Breast epithelium (tissue), 4 donors: ENCODE results near the gene BRINP3. TPM values are rescaled to one million over a fixed set of nuclear protein-coding genes. Genes with fewer than 3 reads are reported as not detected.

ENCODE experiments used
- DNase-seq, 2 donors: peaks; one replicate each; pipeline ENCODE4 v3.0.0-alpha.2; 2019; ENCODE audit warnings: low spot score in 2 of 2
- H3K27ac ChIP-seq, 2 donors: fragments of 200-600 bp; sonication (generic) in 1 of 2; one replicate each; pipeline ENCODE4 v1.5.1; 2016 to 2019; ENCODE audit warnings: mild to moderate bottlenecking in 1 of 2
- H3K27me3 ChIP-seq, 2 donors: fragments of 200-600 bp; sonication (generic) in 1 of 2; one replicate each; pipeline versions ENCODE4 v1.5.1 to v1.6.0; 2017 to 2019; ENCODE audit warnings: control low read depth in 1 of 2, mild to moderate bottlenecking in 1 of 2
- H3K36me3 ChIP-seq: fragments of 200-600 bp; one replicate; pipeline ENCODE4 v1.5.1; 2019
- H3K4me1 ChIP-seq, 2 donors: fragments of 200-600 bp; sonication (generic); one replicate each; pipeline ENCODE4 v1.5.1; 2016 to 2019; ENCODE audit warnings: control low read depth in 1 of 2
- H3K4me3 ChIP-seq, 3 donors: fragments of 200-600 bp; sonication (generic); 1 replicate in 2 of 3; 2 replicates in 1 of 3; pipeline ENCODE4 v1.5.1; 2016 to 2019; ENCODE audit warnings: mild to moderate bottlenecking in 3 of 3, moderate library complexity in 2 of 3
- H3K9me3 ChIP-seq, 2 donors: fragments of 200-600 bp; sonication (generic) in 1 of 2; one replicate each; pipeline ENCODE4 v1.5.1; 2016 to 2019; ENCODE audit warnings: control low read depth in 1 of 2
- POLR2A ChIP-seq: fragments of 450-650 bp; IDR thresholded peaks from one replicate; pipeline ENCODE4 v1.6.1; 2016; ENCODE audit warnings: antibody characterized with exemption, mild to moderate bottlenecking, moderate library complexity
- POLR2AphosphoS5 ChIP-seq, 3 donors: sonication (generic); formaldehyde crosslinking; IDR thresholded peaks; one replicate each; pipeline ENCODE4 v1.6.1; 2017; ENCODE audit warnings: antibody characterized with exemption in 3 of 3
- intact Hi-C: fragments of 100-400 bp; cut with DNase I; formaldehyde crosslinking; loops from one replicate; pipeline ENCODE4 v1.15.1; 2023; ENCODE audit warnings: low total_unique reads
- total RNA-seq, 3 donors: library from RNA; depleted of rRNA; stranded (reverse); fragments of >200 nt; gene quantifications; one replicate each; pipeline ENCODE4 v1.1.0, GENCODE V29; 2016
- TF ChIP-seq, protein P1 (sequence below), 3 donors: fragments of 450-650 bp; IDR thresholded peaks; one replicate each; pipeline ENCODE4 v1.5.1; 2016 to 2017; ENCODE audit warnings: antibody characterized with exemption in 3 of 3, mild to moderate bottlenecking in 3 of 3, moderate library complexity in 3 of 3

Gene BRINP3
- total RNA-seq, 3 donors from 2014 or later, result 0.29 to 3.6 TPM; not detected in 1

GRCh38 chr1:190168116-190168892 lies 309.4 kb downstream of the BRINP3 start:
- DNase-seq, result no peak
- H3K4me1 ChIP-seq, result no peaks in the 10 kb centered on the region
- no peak overlapping the region for H3K4me3 ChIP-seq
- no peaks in the 10 kb centered on the region for H3K36me3 ChIP-seq
- H3K27me3 ChIP-seq, result no peaks in the 10 kb centered on the region
- H3K27ac ChIP-seq, result no peak overlapping the region
- H3K9me3 ChIP-seq, result no peaks in the 10 kb centered on the region
- intact Hi-C loops, result no loop called here
- TF ChIP-seq POLR2A (no peak), POLR2AphosphoS5 (IDR thresholded peaks at IDR 0.05) (no peak)
- TF ChIP-seq, protein P1, sequence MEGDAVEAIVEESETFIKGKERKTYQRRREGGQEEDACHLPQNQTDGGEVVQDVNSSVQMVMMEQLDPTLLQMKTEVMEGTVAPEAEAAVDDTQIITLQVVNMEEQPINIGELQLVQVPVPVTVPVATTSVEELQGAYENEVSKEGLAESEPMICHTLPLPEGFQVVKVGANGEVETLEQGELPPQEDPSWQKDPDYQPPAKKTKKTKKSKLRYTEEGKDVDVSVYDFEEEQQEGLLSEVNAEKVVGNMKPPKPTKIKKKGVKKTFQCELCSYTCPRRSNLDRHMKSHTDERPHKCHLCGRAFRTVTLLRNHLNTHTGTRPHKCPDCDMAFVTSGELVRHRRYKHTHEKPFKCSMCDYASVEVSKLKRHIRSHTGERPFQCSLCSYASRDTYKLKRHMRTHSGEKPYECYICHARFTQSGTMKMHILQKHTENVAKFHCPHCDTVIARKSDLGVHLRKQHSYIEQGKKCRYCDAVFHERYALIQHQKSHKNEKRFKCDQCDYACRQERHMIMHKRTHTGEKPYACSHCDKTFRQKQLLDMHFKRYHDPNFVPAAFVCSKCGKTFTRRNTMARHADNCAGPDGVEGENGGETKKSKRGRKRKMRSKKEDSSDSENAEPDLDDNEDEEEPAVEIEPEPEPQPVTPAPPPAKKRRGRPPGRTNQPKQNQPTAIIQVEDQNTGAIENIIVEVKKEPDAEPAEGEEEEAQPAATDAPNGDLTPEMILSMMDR (IDR thresholded peaks at IDR 0.05), result no peak

DNA sequence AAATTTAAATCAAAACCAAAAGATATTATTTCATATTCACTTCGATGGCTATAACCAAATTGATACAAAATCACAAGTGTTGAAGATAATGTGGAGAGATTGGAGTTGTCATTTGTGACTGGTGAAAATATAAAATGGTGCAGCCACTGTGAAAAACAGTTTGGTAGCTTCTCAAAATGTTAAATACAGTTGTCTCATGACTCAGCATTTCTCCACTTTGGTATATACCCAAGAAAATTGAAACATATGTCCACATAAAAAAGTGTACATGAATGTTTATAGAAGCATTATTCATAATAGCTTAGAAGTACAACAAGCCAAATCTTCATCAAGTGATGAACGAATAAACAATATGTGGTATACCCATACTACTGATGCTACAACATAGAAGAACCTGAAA lies 318.5 kb downstream of the BRINP3 start:
- intact Hi-C loops, result no loop called here
- TF ChIP-seq POLR2A (no peak), POLR2AphosphoS5 (IDR thresholded peaks at IDR 0.05) (no peak)
- TF ChIP-seq, protein P1 (IDR thresholded peaks at IDR 0.05), result no peak
- no peaks in the 10 kb centered on the region for H3K9me3 ChIP-seq

DNA sequence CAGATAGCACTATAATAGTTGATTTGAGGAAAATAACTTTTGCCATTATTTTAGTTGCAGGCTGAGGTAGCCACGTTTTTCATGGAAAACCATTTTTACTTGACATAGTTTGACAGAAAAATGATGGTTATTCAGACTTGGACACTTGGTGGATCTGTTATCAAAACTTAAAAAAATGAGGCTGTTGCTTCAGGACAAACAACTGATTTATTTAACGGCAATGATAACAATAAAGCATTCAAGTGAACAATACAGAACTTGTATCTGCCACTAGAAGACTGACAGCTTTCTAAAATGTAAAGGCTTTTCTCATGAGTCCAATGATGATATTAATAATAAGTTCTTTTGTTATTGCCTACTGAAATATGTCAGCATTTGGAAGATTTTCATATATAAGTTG lies 322.9 kb downstream of the BRINP3 start:
- TF ChIP-seq, protein P1 (IDR thresholded peaks at IDR 0.05), result no peak
- TF ChIP-seq POLR2A (no peak), POLR2AphosphoS5 (IDR thresholded peaks at IDR 0.05) (no peak)

More for the DNA sequence above, 318.5 kb downstream of the BRINP3 start:
- H3K36me3 ChIP-seq, result no peaks in the 10 kb centered on the region
- H3K4me3 ChIP-seq, result no peak overlapping the region
- no peak overlapping the region for H3K27ac ChIP-seq
- no peaks in the 10 kb centered on the region for H3K4me1 ChIP-seq
- no peak for DNase-seq
- H3K27me3 ChIP-seq, result no peaks in the 10 kb centered on the region

DNA sequence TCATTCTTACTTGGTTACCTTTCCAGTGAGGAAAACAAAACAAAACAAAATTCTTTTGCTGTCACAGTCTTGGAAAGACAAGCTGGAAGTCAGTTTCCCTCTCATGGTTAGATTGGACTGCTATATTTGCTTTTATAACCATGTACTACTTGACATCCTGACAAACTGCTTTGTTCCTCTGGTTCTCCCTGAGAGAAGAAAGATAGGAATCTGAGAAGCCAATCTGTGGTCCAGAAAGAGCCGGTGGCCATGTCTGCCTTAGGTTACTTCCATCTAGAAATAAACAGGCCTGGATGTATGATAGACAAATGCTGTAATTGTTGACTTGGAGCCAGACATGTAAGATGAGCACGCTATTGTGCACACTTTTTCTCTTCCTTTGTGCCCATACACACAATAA lies 330.0 kb downstream of the BRINP3 start:
- Histone ChIP-seq H3K4me1 (no peaks in the 10 kb centered on the region), H3K36me3 (no peaks in the 10 kb centered on the region), H3K27ac (no peak overlapping the region), H3K9me3 (no peaks in the 10 kb centered on the region), H3K4me3 (no peak overlapping the region), H3K27me3 (no peaks in the 10 kb centered on the region)
- intact Hi-C loops, result no loop called here
- DNase-seq, result no peak
- no peak for TF ChIP-seq POLR2AphosphoS5 (IDR thresholded peaks at IDR 0.05)
- TF ChIP-seq POLR2A, result no peak
- TF ChIP-seq, protein P1 (IDR thresholded peaks at IDR 0.05), result no peak

More for the DNA sequence above, 322.9 kb downstream of the BRINP3 start:
- Histone ChIP-seq H3K27ac (no peak overlapping the region), H3K36me3 (no peaks in the 10 kb centered on the region), H3K4me1 (no peaks in the 10 kb centered on the region), H3K27me3 (no peaks in the 10 kb centered on the region), H3K9me3 (no peaks in the 10 kb centered on the region), H3K4me3 (no peak overlapping the region)
- intact Hi-C loops, result no loop called here
- no peak for DNase-seq

- Histone ChIP-seq H3K36me3 (no peaks in the 10 kb centered on the region), H3K27ac (no peak overlapping the region), H3K4me1 (no peaks in the 10 kb centered on the region), H3K4me3 (no peak overlapping the region), H3K27me3 (no peaks in the 10 kb centered on the region), H3K9me3 (no peaks in the 10 kb centered on the region)
- intact Hi-C loops, result no loop called here
- DNase-seq, result no peak
- no peak for TF ChIP-seq POLR2AphosphoS5 (IDR thresholded peaks at IDR 0.05)
- no peak for TF ChIP-seq POLR2A
- TF ChIP-seq, protein P1 (IDR thresholded peaks at IDR 0.05), result no peak
These were observed 333.0 kb downstream of the BRINP3 start for GRCh38 chr1:190144650-190145049.
